ENCODE measurements around the gene CCS. TPM values are rescaled to one million over a fixed set of nuclear protein-coding genes. Genes with fewer than 3 reads are reported as not detected.

CCS gene
- total RNA-seq, 3 donors from 2014 or later (not counting 1 experiment from before 2014, with no cell fraction given) = 27.1 to 35.6 (median 32.4) TPM

- no peak for TF ChIP-seq CTCF (IDR thresholded peaks at IDR 0.05)
- H3K4me3 ChIP-seq (ENCODE audit: low read length) = no peak overlapping the region
- ATAC-seq (no peak), DNase-seq (no peak)
- Mint-ChIP-seq H3K27me3 (ENCODE audit: low read depth in 2 of 2) (peaks cover 0 to 3% of the 10 kb centered on the region in 2 donors), H3K36me3 (no peaks in the 10 kb centered on the region), H3K4me1 (no peaks in the 10 kb centered on the region), H3K27ac (no peak overlapping the region), H3K9me3 (no peaks in the 10 kb centered on the region), H3K4me3 (no peak overlapping the region)
- peaks cover 2% of the 10 kb centered on the region for H3K27me3 ChIP-seq (ENCODE audit: control insufficient read depth, insufficient read depth, low read length)
- 81% methylated on average over 2 of the region's 2 CpGs for WGBS (ENCODE audit: insufficient coverage)
- H3K27ac ChIP-seq (ENCODE audit: low read length) = no peak overlapping the region
- peaks cover 8% of the 10 kb centered on the region for H3K4me1 ChIP-seq (ENCODE audit: control insufficient read depth, insufficient read depth, low read length)
- no peaks in the 10 kb centered on the region for H3K9me3 ChIP-seq (ENCODE audit: control insufficient read depth, insufficient read depth, low read length)
- H3K36me3 ChIP-seq (ENCODE audit: control insufficient read depth, insufficient read depth, low read length) = no peaks in the 10 kb centered on the region
- intact Hi-C loops (cut with micrococcal nuclease) = no loop called here
These were observed 30.7 kb upstream of the CCS start for GRCh38 chr11:66562275-66562674.

- H3K27ac ChIP-seq (ENCODE audit: low read length) = no peak overlapping the region
- WGBS (ENCODE audit: insufficient coverage) = 93% methylated on average over 18 of the region's 20 CpGs
- DNase-seq = no peak
- TF ChIP-seq CTCF (IDR thresholded peaks at IDR 0.05) = no peak
- Mint-ChIP-seq H3K36me3 (no peaks in the 10 kb centered on the region), H3K27me3 (ENCODE audit: low read depth in 2 of 2) (peaks cover 0 to 2% of the 10 kb centered on the region in 2 donors), H3K9me3 (no peaks in the 10 kb centered on the region), H3K27ac (no peak overlapping the region), H3K4me3 (no peak overlapping the region), H3K4me1 (peaks cover 0 to 4% of the 10 kb centered on the region in 2 donors)
- H3K36me3 ChIP-seq (ENCODE audit: control insufficient read depth, insufficient read depth, low read length) = no peaks in the 10 kb centered on the region
- peaks cover 2% of the 10 kb centered on the region for H3K27me3 ChIP-seq (ENCODE audit: control insufficient read depth, insufficient read depth, low read length)
- H3K4me3 ChIP-seq (ENCODE audit: low read length) = no peak overlapping the region
- H3K9me3 ChIP-seq (ENCODE audit: control insufficient read depth, insufficient read depth, low read length) = no peaks in the 10 kb centered on the region
- peaks cover 15% of the 10 kb centered on the region for H3K4me1 ChIP-seq (ENCODE audit: control insufficient read depth, insufficient read depth, low read length)
- intact Hi-C loops (cut with micrococcal nuclease) = no loop called here
- no peak for ATAC-seq
These were observed 29.9 kb upstream of the CCS start for GRCh38 chr11:66562907-66563583.

- Mint-ChIP-seq H3K4me1 (peaks cover 4 to 9% of the 10 kb centered on the region in 2 donors), H3K9me3 (no peaks in the 10 kb centered on the region), H3K27me3 (ENCODE audit: low read depth in 2 of 2) (no peaks in the 10 kb centered on the region), H3K36me3 (no peaks in the 10 kb centered on the region), H3K4me3 (no peak overlapping the region), H3K27ac (no peak overlapping the region)
- Histone ChIP-seq H3K4me1 (ENCODE audit: control insufficient read depth, insufficient read depth, low read length) (peaks cover 18% of the 10 kb centered on the region), H3K36me3 (ENCODE audit: control insufficient read depth, insufficient read depth, low read length) (no peaks in the 10 kb centered on the region), H3K27me3 (ENCODE audit: control insufficient read depth, insufficient read depth, low read length) (peaks cover 2% of the 10 kb centered on the region), H3K4me3 (ENCODE audit: low read length) (no peak overlapping the region), H3K27ac (ENCODE audit: low read length) (no peak overlapping the region), H3K9me3 (ENCODE audit: control insufficient read depth, insufficient read depth, low read length) (no peaks in the 10 kb centered on the region)
- 92% methylated on average over 10 of the region's 10 CpGs for WGBS (ENCODE audit: insufficient coverage)
- ATAC-seq (no peak), DNase-seq (no peak)
- intact Hi-C loops (cut with micrococcal nuclease) = no loop called here
- no peak for TF ChIP-seq CTCF (IDR thresholded peaks at IDR 0.05)
These were observed 29.2 kb upstream of the CCS start for GRCh38 chr11:66563832-66564231.

GRCh38 chr11:66564538-66564937, 28.4 kb upstream of the CCS start:
- Mint-ChIP-seq H3K36me3 (no peaks in the 10 kb centered on the region), H3K4me1 (peaks cover 4 to 9% of the 10 kb centered on the region in 2 donors), H3K27ac (no peak overlapping the region), H3K9me3 (no peaks in the 10 kb centered on the region), H3K4me3 (no peak overlapping the region), H3K27me3 (ENCODE audit: low read depth in 2 of 2) (no peaks in the 10 kb centered on the region)
- DNase-seq (no peak), ATAC-seq (no peak)
- H3K36me3 ChIP-seq (ENCODE audit: control insufficient read depth, insufficient read depth, low read length) = no peaks in the 10 kb centered on the region
- H3K27me3 ChIP-seq (ENCODE audit: control insufficient read depth, insufficient read depth, low read length) = no peaks in the 10 kb centered on the region
- H3K4me1 ChIP-seq (ENCODE audit: control insufficient read depth, insufficient read depth, low read length) = peaks cover 13% of the 10 kb centered on the region
- no peak overlapping the region for H3K4me3 ChIP-seq (ENCODE audit: low read length)
- H3K27ac ChIP-seq (ENCODE audit: low read length) = no peak overlapping the region
- WGBS (ENCODE audit: insufficient coverage) = 93% methylated on average over 14 of the region's 14 CpGs
- no peak for TF ChIP-seq CTCF (IDR thresholded peaks at IDR 0.05)
- intact Hi-C loops (cut with micrococcal nuclease) = no loop called here
- H3K9me3 ChIP-seq (ENCODE audit: control insufficient read depth, insufficient read depth, low read length) = no peaks in the 10 kb centered on the region
